ENCODE data around the gene AKAP3.

Gene AKAP3

DNA sequence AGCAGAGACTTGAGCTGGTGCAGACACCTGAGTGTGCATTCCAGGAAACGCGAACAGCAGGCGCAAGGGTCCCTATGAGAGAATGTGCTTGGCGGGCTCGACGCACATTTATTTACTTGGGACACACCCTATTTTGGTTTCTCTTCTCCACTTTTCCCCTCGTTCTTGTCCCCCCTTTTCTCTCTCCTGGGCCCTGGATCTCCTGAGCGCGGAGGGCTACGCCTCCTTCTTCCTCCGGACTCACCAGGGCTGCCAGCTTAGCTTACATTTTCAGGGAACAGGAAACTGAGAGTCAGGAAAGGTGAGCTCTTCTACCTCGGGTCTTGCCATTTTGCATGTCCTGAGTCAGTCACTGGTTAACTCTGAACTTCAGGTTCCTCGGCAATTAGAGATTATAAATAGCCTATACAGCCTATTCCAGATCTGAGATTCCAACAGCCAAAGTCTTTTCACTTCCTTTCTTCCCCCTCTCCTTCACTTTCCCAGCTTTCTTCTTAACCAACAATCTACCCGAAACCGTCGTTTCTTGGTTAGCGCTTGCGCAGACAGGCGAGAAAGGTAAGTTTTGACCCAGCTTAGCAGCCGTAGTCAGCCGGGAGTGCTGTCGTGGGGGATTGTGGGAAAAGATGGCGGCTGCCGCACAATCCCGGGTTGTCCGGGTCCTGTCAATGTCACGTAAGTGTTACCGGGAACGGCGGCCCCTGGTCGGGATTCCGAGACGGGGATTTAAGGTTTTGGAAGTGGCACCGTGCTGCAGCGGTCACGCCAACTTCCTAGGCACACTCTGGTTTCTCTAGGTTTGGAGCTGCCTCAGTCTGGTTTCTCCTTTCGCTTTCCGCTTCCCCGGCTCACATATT is at the start of gene AKAP3, which contains the start of gene NDUFA9:
AKAP3 (minus strand) TSS at position 551 of the 857 bp plus-strand sequence. CDS start 10,855 bp downstream, outside the sequence.
NDUFA9 (plus strand) TSS at position 614 of the 857 bp plus-strand sequence; CDS start at position 627, 13 bp downstream.
- H3K9me3 Mint-ChIP-seq: no peaks in the 10 kb centered on the region

GRCh38 chr12:4690760-4691159 is 41.9 kb upstream of the AKAP3 start:
- CTCF ChIA-PET: no interaction called here
- peaks cover 34% of the 10 kb centered on the region for H3K36me3 Mint-ChIP-seq

More for the DNA sequence above, at the start of gene AKAP3, which contains the start of gene NDUFA9:
- peaks cover 1% of the 10 kb centered on the region for H3K36me3 Mint-ChIP-seq
- peak within 1 kb of the TSS; percentile 98 for H3K4me3 Mint-ChIP-seq
- peak within 1 kb of the TSS; percentile 92 for H3K27ac Mint-ChIP-seq
- peaks cover 3% of the 10 kb centered on the region for H3K27me3 Mint-ChIP-seq
- peak; percentile 88 for DNase-seq
- CTCF ChIA-PET: interaction anchor here (2.2 kb wide), 1 partner anchor 44 kb away, joined by 11 read pairs; no protein-coding TSS in a partner anchor
- H3K4me1 Mint-ChIP-seq: peaks cover 49% of the 10 kb centered on the region

DNA sequence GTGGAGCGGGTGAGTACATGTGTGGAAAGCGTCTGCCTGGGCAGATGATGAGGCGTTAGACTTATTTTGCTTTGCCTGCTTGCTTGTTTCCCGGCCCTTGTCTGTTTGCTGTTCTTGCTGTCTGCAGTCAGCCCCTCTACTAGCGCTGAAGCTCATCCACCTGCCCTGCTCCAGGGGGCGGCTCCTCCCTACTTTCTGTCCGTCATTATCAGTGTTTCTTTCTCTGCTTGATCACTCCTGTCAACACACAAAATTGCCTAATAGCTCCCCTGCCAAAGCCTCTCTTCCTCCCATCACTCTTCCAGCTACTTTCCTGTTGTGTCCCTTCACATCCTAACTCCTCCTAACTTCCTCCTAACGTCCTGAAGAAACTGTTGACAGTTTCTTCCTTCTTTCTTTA is 36.5 kb upstream of the AKAP3 start:
- H3K36me3 Mint-ChIP-seq: peaks cover 39% of the 10 kb centered on the region
- H3K9me3 Mint-ChIP-seq: no peaks in the 10 kb centered on the region
- no peaks in the 10 kb centered on the region for H3K27me3 Mint-ChIP-seq
- CTCF ChIA-PET: no interaction called here
- H3K4me3 Mint-ChIP-seq: no peak overlapping the region
- DNase-seq: no peak
- H3K27ac Mint-ChIP-seq: no peak overlapping the region
- H3K4me1 Mint-ChIP-seq: no peaks in the 10 kb centered on the region

More at GRCh38 chr12:4690760-4691159, 41.9 kb upstream of the AKAP3 start:
- Mint-ChIP-seq H3K4me3 (no peak overlapping the region), H3K4me1 (no peaks in the 10 kb centered on the region), H3K27me3 (no peaks in the 10 kb centered on the region), H3K27ac (no peak overlapping the region), H3K9me3 (no peaks in the 10 kb centered on the region)
- DNase-seq: no peak

- Mint-ChIP-seq H3K36me3 (peaks cover 28% of the 10 kb centered on the region), H3K27ac (no peak overlapping the region), H3K9me3 (no peaks in the 10 kb centered on the region), H3K4me1 (no peaks in the 10 kb centered on the region), H3K4me3 (no peak overlapping the region), H3K27me3 (no peaks in the 10 kb centered on the region)
- CTCF ChIA-PET: no interaction called here
- no peak for DNase-seq
Measured at GRCh38 chr12:4681732-4682131, 32.9 kb upstream of the AKAP3 start.

DNA sequence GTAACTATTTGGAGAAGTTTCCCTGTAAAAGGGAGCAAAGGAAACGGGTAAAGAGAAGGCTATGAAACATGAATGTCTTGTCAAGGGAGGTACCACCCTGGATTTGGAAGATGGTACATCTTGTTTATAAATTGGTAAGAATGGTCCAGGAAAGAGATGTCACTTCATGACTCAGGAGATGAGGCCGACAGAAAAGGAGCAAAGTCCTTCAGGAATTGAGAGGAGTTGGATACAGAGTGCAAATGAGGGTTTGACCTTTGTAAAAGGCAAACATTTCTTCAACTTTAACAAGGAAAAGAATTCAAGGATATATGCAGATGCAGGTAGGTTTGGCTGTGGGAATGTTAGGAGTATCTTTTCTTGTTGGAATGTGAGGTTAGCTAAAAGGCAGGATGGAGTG is 30.9 kb upstream of the AKAP3 start:
- Mint-ChIP-seq H3K4me1 (no peaks in the 10 kb centered on the region), H3K36me3 (peaks cover 15% of the 10 kb centered on the region), H3K9me3 (no peaks in the 10 kb centered on the region), H3K27ac (no peak overlapping the region), H3K4me3 (no peak overlapping the region), H3K27me3 (no peaks in the 10 kb centered on the region)
- CTCF ChIA-PET: no interaction called here
- DNase-seq: no peak

DNA sequence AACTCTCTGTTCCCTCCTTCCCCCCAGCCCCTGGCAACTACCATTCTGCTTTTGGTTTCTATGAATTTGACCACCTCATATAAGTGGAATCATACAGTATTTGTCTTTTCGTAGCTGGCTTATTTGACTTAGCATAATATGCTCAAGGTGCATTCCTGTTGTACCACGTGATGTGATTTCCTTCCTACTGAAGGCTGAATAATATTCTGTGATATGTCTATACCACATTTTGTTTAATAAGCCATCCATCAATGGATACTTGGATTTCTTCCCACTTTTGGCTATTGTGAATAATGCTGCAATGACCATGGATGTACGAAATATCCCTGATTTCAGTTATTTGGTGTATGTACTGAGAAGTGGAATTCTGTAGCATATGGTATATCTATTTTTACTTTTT is 16.4 kb upstream of the AKAP3 start:
- Mint-ChIP-seq H3K9me3 (no peaks in the 10 kb centered on the region), H3K4me1 (no peaks in the 10 kb centered on the region), H3K27ac (no peak overlapping the region), H3K36me3 (peaks cover 48% of the 10 kb centered on the region), H3K27me3 (no peaks in the 10 kb centered on the region), H3K4me3 (no peak overlapping the region)
- CTCF ChIA-PET: no interaction called here
- no peak for DNase-seq

DNA sequence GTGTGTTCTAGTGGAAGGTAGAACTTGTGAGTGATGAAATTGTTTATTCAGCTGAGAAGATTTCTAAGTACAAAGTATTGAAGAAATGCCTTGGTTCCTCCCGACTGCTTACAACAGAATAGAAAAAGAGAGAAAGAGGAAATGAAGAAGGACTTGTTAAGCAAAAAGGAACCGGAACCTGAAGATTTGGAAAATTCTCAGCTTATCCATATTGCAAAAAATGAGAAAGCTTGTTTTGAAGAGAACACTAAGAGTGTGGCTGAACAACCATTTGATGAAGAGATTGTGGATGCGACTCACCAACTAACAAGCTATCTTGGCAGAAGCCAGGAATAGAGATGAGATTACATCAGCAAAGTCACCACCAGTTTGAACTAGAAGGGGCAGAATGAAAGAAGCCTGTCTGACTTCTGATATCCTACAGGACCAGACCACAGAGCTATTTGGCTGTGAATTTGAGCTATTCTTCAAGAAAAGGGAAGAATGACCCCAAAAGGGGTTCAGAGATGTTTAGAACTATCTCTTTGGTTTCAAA is 15.2 kb upstream of the AKAP3 start:
- H3K36me3 Mint-ChIP-seq: peaks cover 39% of the 10 kb centered on the region
- H3K27me3 Mint-ChIP-seq: no peaks in the 10 kb centered on the region

DNA sequence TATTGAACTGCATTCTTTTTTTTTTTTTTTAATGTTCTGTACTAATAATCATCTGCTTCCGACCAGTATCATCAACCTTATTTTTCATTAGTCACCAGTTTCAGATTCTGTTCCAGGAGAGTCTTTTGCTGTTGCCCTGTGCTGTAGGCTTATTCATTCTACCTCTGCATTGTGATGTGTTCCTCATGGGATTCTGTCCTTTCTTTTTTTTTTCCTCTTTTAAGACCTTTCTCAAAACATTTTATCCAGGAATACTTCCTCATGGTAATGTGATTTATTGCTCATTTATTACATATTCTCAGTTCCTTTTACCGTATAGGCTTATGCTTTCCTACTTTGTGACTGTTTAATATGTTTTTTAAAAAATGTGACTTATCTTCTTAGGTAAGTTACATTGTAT is 4.8 kb upstream of the AKAP3 start:
- DNase-seq: no peak
- Mint-ChIP-seq H3K27me3 (no peaks in the 10 kb centered on the region), H3K4me1 (peaks cover 35% of the 10 kb centered on the region), H3K9me3 (no peaks in the 10 kb centered on the region), H3K4me3 (no peak overlapping the region), H3K36me3 (peaks cover 21% of the 10 kb centered on the region), H3K27ac (no peak overlapping the region)
- CTCF ChIA-PET: interaction anchor here (1.3 kb wide), 1 partner anchor 49 kb away, joined by 3 read pairs; no protein-coding TSS in a partner anchor

More for the DNA sequence above, 15.2 kb upstream of the AKAP3 start:
- Mint-ChIP-seq H3K9me3 (no peaks in the 10 kb centered on the region), H3K4me3 (no peak overlapping the region), H3K4me1 (no peaks in the 10 kb centered on the region), H3K27ac (no peak overlapping the region)
- no peak for DNase-seq
- CTCF ChIA-PET: interaction anchor here (0.7 kb wide), 1 partner anchor 9 kb away, joined by 3 read pairs; no protein-coding TSS in a partner anchor

DNA sequence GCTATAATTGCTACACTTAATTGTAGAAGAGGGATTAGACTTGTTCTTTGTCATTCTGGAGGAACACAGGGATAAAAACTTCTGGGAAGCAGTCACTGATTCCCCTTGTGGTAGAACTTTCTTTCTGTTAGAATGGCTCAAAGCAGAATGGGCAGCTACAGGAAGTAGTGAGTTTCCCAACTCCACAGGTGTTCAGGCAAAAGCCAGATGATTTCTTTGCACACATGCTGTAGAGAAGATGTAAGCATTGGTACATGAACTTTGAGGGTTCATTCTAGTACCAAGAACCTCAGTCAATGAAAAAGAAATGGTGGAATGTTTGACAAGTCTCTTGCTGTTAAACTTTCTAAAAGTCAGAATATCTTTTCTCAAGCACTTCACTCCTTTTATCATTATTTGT is 4.4 kb upstream of the AKAP3 start:
- Mint-ChIP-seq H3K27me3 (no peaks in the 10 kb centered on the region), H3K9me3 (no peaks in the 10 kb centered on the region), H3K4me3 (no peak overlapping the region), H3K36me3 (peaks cover 21% of the 10 kb centered on the region), H3K4me1 (peaks cover 38% of the 10 kb centered on the region), H3K27ac (no peak overlapping the region)
- no peak for DNase-seq
- CTCF ChIA-PET: interaction anchor here (1.3 kb wide), 1 partner anchor 48 kb away, joined by 3 read pairs; no protein-coding TSS in a partner anchor

- Mint-ChIP-seq H3K36me3 (peaks cover 1% of the 10 kb centered on the region), H3K4me3 (peak overlapping the region; percentile 98), H3K27ac (peak overlapping the region; percentile 92), H3K27me3 (peaks cover 3% of the 10 kb centered on the region), H3K4me1 (peaks cover 51% of the 10 kb centered on the region), H3K9me3 (no peaks in the 10 kb centered on the region)
- DNase-seq: no peak
- CTCF ChIA-PET: interaction anchor here (2.2 kb wide), 1 partner anchor 44 kb away, joined by 11 read pairs; no protein-coding TSS in a partner anchor
Measured at GRCh38 chr12:4649358-4649661, 459 bp upstream of the AKAP3 start.

DNA sequence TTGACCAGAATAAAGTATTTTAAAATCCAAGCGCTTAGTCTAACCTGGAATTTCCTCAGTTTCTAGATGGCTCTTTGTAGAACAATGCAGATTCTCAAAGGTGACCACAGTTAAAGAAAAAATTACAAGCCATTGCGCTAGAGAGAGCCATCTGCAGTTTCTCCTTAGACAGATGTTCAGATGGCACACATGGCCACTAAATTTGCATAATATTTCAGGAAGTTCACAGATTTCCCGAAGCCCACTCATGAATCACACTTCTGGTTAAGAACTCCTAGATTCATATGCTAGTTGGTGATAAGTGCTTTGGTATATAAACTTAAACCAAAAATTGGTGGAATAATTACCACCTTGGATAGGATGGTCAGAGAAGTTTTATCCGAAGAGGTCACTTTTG is 749 bp downstream of the AKAP3 start:
- CTCF ChIA-PET: interaction anchor here (2.2 kb wide), 1 partner anchor 43 kb away, joined by 11 read pairs; no protein-coding TSS in a partner anchor
- Mint-ChIP-seq H3K36me3 (peaks cover 1% of the 10 kb centered on the region), H3K4me1 (peaks cover 47% of the 10 kb centered on the region), H3K4me3 (peak overlapping the region; percentile 98), H3K27ac (peak overlapping the region; percentile 92), H3K9me3 (no peaks in the 10 kb centered on the region), H3K27me3 (peaks cover 3% of the 10 kb centered on the region)
- no peak for DNase-seq

- Mint-ChIP-seq H3K27me3 (peaks cover 6% of the 10 kb centered on the region), H3K9me3 (no peaks in the 10 kb centered on the region), H3K27ac (no peak overlapping the region), H3K4me1 (peaks cover 27% of the 10 kb centered on the region), H3K36me3 (no peaks in the 10 kb centered on the region), H3K4me3 (no peak overlapping the region)
- DNase-seq: no peak
- CTCF ChIA-PET: no interaction called here
Measured at GRCh38 chr12:4645023-4645422, 3.8 kb downstream of the AKAP3 start.

DNA sequence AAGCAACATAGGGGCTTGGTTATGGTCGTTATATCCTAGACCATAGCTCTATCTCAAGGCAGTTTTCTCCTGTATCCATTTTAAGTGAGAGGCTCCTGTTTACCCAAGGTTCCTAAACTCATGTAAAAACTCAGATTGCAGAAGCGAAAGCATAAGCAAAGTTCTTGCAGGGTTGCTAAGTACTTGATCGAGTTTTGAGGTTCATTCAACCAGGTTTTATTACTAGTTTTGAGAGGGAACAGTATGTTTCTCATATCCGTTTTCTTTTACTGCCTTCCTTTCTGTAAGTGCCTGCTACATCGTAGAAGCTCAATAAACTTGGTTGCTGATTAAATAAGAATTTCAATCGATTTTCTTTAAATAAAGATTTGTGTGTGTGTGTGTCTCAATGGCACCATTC is 5.1 kb downstream of the AKAP3 start:
- Mint-ChIP-seq H3K27ac (no peak overlapping the region), H3K27me3 (peaks cover 6% of the 10 kb centered on the region), H3K36me3 (no peaks in the 10 kb centered on the region), H3K4me3 (no peak overlapping the region), H3K9me3 (no peaks in the 10 kb centered on the region), H3K4me1 (peaks cover 16% of the 10 kb centered on the region)
- DNase-seq: no peak
- CTCF ChIA-PET: no interaction called here

- CTCF ChIA-PET: no interaction called here
- DNase-seq: no peak
- Mint-ChIP-seq H3K27me3 (no peaks in the 10 kb centered on the region), H3K4me3 (no peak overlapping the region), H3K9me3 (no peaks in the 10 kb centered on the region), H3K36me3 (no peaks in the 10 kb centered on the region), H3K27ac (no peak overlapping the region), H3K4me1 (no peaks in the 10 kb centered on the region)
Measured at GRCh38 chr12:4630262-4630661, 18.6 kb downstream of the AKAP3 start.

- H3K4me3 Mint-ChIP-seq: no peak overlapping the region
- DNase-seq: no peak
- CTCF ChIA-PET: no interaction called here
- no peaks in the 10 kb centered on the region for H3K36me3 Mint-ChIP-seq
- H3K27me3 Mint-ChIP-seq: no peaks in the 10 kb centered on the region
- H3K9me3 Mint-ChIP-seq: no peaks in the 10 kb centered on the region
- H3K27ac Mint-ChIP-seq: no peak overlapping the region
- no peaks in the 10 kb centered on the region for H3K4me1 Mint-ChIP-seq
Measured at GRCh38 chr12:4628406-4628805, 20.4 kb downstream of the AKAP3 start.
